Thoracic aorta endothelial cell (primary cell): ENCODE measurements around the gene ITPA. TPM values are rescaled to one million over a fixed set of nuclear protein-coding genes. Genes with fewer than 3 reads are reported as not detected.

Experiments
- total RNA-seq: library from RNA; depleted of rRNA; stranded (reverse); fragments of >200 nt; gene quantifications from 2 replicates; pipeline ENCODE4 v1.2.3, GENCODE V29; 2012

Gene ITPA
- total RNA-seq: 27.1 and 30.7 TPM in 2 replicates

GRCh38 chr20:3209257-3209945 lies at the start of gene ITPA:
Gene ITPA (plus strand): TSS chr20:3209498. CDS start chr20:3209552, 54 bp downstream.

DNA sequence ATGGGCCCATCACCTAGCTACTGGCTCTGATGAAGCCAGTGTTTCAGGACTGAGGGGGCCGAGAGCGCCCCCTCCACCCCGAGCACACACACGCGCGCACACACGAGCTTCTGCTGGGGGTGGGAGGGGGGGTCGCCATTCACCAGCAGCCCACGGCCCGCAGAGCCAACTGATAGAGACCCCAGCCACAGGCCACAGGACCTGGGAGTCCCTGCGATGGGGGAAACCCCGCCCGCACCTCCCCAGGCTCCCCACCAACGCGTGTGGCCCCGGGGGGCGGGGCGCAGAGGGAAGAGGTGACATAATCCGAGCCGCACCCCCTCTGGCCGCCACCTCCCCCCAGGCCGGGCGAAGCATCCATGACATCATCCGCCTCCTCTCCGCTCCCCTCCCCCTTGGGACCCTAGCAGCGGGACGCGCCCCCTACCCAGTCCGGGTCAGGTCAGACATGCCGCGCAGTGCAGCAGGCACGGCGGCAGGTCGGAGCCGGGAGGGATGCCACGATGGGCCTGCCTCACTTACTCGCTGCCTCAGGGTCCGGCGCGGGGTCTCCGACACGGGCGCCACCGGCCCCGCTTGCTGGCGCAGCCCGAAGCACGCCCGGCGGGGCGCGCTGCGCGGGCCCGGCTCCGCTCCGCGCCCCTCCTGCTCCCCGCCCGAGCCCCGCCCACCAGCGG lies 36.2 kb upstream of the ITPA start, which contains the start of gene LZTS3:
TSS of gene LZTS3 (minus strand) at position 617 of the 677 bp plus-strand sequence. CDS start 6,386 bp downstream, outside the sequence.

GRCh38 chr20:3204124-3204794 lies 5.0 kb upstream of the ITPA start, which contains the start of gene DDRGK1:
Gene DDRGK1 (minus strand): TSS chr20:3204682. CDS start chr20:3204627, 55 bp downstream.

GRCh38 chr20:3239026-3239866 lies 29.9 kb downstream of the ITPA start, which contains the start of gene SLC4A11:
Gene SLC4A11 (minus strand): TSS chr20:3239190. CDS start chr20:3239137, 53 bp downstream.

Other genes starting within 250 kb of the ITPA start
- gene GNRH2, start 165.9 kb upstream of the ITPA start, total RNA-seq: 0.65 and 0.66 TPM in 2 replicates
- 33.6 and 34.7 TPM in 2 replicates for gene MRPS26, start 163.4 kb upstream of the ITPA start, total RNA-seq
- not detected in 2 replicates for gene OXT, start 137.9 kb upstream of the ITPA start, total RNA-seq
- not detected in 2 replicates for gene AVP, start 124.8 kb upstream of the ITPA start, total RNA-seq
- 26.6 and 27.0 TPM in 2 replicates for gene FASTKD5, start 49.6 kb upstream of the ITPA start, total RNA-seq
- gene UBOX5, start 49.6 kb upstream of the ITPA start, total RNA-seq: 2.7 and 4.5 TPM in 2 replicates
- gene LZTS3, start 35.9 kb upstream of the ITPA start, total RNA-seq: 1.9 and 3.2 TPM in 2 replicates
- gene DDRGK1, start 4.8 kb upstream of the ITPA start, total RNA-seq: 26.8 and 33.0 TPM in 2 replicates
- gene SLC4A11, start 29.7 kb downstream of the ITPA start, total RNA-seq: 3.6 and 3.9 TPM in 2 replicates
- gene DNAAF9, start 198.2 kb downstream of the ITPA start, total RNA-seq: 19.0 and 19.1 TPM in 2 replicates